Ecto neural progenitor cell (in vitro differentiated cells): ENCODE data around the gene SLC22A5.
A peak's percentile ranks its signal among the peaks of the same experiment; 100 is the strongest.
"Not testable (repeated sequence)": the region's sequence is repeated elsewhere in the genome, so short reads cannot be mapped to it uniquely, and the experiment has no call there.

Experiments
- DNase-seq: peaks from one replicate; pipeline ENCODE4 v3.0.0-alpha.2; 2018; ENCODE audit warnings: low spot score

The SLC22A5 gene

GRCh38 chr5:132388244-132389050 is 18.9 kb downstream of the SLC22A5 start:
- peak; percentile 22 for DNase-seq

- no peak for DNase-seq
Measured at GRCh38 chr5:132389051-132389331, 19.5 kb downstream of the SLC22A5 start.

GRCh38 chr5:132389585-132390286 is 20.2 kb downstream of the SLC22A5 start:
- peak; percentile 39 for DNase-seq

- peak; percentile 12 for DNase-seq
Measured at GRCh38 chr5:132391247-132391646, 21.7 kb downstream of the SLC22A5 start.

- no peak for DNase-seq
Measured at GRCh38 chr5:132391870-132392269, 22.4 kb downstream of the SLC22A5 start.

GRCh38 chr5:132392411-132392810 is 22.9 kb downstream of the SLC22A5 start:
- no peak for DNase-seq

- peak; percentile 11 for DNase-seq
Measured at GRCh38 chr5:132392978-132393825, 23.7 kb downstream of the SLC22A5 start.

- DNase-seq: no peak
Measured at GRCh38 chr5:132394667-132395259, 25.3 kb downstream of the SLC22A5 start.

GRCh38 chr5:132396589-132397031 is 27.1 kb downstream of the SLC22A5 start:
- no peak for DNase-seq

GRCh38 chr5:132397224-132397623 is 27.7 kb downstream of the SLC22A5 start:
- DNase-seq: no peak

- DNase-seq: not testable (repeated sequence)
Measured at GRCh38 chr5:132397936-132398675, 28.6 kb downstream of the SLC22A5 start.

- not testable (repeated sequence) for DNase-seq
Measured at GRCh38 chr5:132404041-132404440, 34.5 kb downstream of the SLC22A5 start.

GRCh38 chr5:132405646-132406045 is 36.1 kb downstream of the SLC22A5 start:
- no peak for DNase-seq

- no peak for DNase-seq
Measured at GRCh38 chr5:132406144-132406783, 36.8 kb downstream of the SLC22A5 start.

- DNase-seq: no peak
Measured at GRCh38 chr5:132407970-132408369, 38.5 kb downstream of the SLC22A5 start.

- DNase-seq: no peak
Measured at GRCh38 chr5:132408456-132408855, 38.9 kb downstream of the SLC22A5 start.

GRCh38 chr5:132408965-132409364 is 39.5 kb downstream of the SLC22A5 start:
- no peak for DNase-seq

- DNase-seq: peak; percentile 90
Measured at GRCh38 chr5:132410451-132411303, 41.2 kb downstream of the SLC22A5 start.

GRCh38 chr5:132411304-132412013 is 41.9 kb downstream of the SLC22A5 start:
- no peak for DNase-seq
